Measurements from ENCODE around the gene TMEM91.

The TMEM91 gene

GRCh38 chr19:41352609-41353465, 23.5 kb upstream of the TMEM91 start:
- peaks cover 0 to 18% of the 10 kb centered on the region in 2 donors for H3K27me3 ChIP-seq (ENCODE audit: control insufficient read depth in 2 of 2, insufficient read depth in 2 of 2, low read length in 2 of 2)
- peak overlapping the region; percentile 67 to 77 for H3K9ac ChIP-seq (ENCODE audit: low read depth in 1 of 2, low read length in 2 of 2)
- no peaks in the 10 kb centered on the region for H3K36me3 ChIP-seq (ENCODE audit: control insufficient read depth in 2 of 2, insufficient read depth in 2 of 2, low read length in 2 of 2)
- H3K4me1 ChIP-seq (ENCODE audit: control insufficient read depth in 2 of 2, insufficient read depth in 2 of 2, low read length in 2 of 2) = peaks cover 19 to 20% of the 10 kb centered on the region in 2 donors
- H3K4me3 ChIP-seq (ENCODE audit: low read length in 2 of 2) = peak overlapping the region; percentile 66 to 80
- no peaks in the 10 kb centered on the region for H3K9me3 ChIP-seq (ENCODE audit: control insufficient read depth in 2 of 2, low read length in 2 of 2)
- peak overlapping the region; percentile 77 for H3K27ac ChIP-seq (ENCODE audit: low read depth in 2 of 2, low read length in 2 of 2)

- no peaks in the 10 kb centered on the region for H3K9me3 ChIP-seq (ENCODE audit: control insufficient read depth in 2 of 2, low read length in 2 of 2)
- peak within 1 kb of the TSS; percentile 67 to 77 for H3K9ac ChIP-seq (ENCODE audit: low read depth in 1 of 2, low read length in 2 of 2)
- H3K4me1 ChIP-seq (ENCODE audit: control insufficient read depth in 2 of 2, insufficient read depth in 2 of 2, low read length in 2 of 2) = peaks cover 19 to 20% of the 10 kb centered on the region in 2 donors
- peak within 1 kb of the TSS; percentile 66 to 80 for H3K4me3 ChIP-seq (ENCODE audit: low read length in 2 of 2)
- peak within 1 kb of the TSS; percentile 77 for H3K27ac ChIP-seq (ENCODE audit: low read depth in 2 of 2, low read length in 2 of 2)
- peaks cover 0 to 18% of the 10 kb centered on the region in 2 donors for H3K27me3 ChIP-seq (ENCODE audit: control insufficient read depth in 2 of 2, insufficient read depth in 2 of 2, low read length in 2 of 2)
- H3K36me3 ChIP-seq (ENCODE audit: control insufficient read depth in 2 of 2, insufficient read depth in 2 of 2, low read length in 2 of 2) = no peaks in the 10 kb centered on the region
These were observed 22.6 kb upstream of the TMEM91 start, which contains the start of gene TGFB1 for GRCh38 chr19:41353466-41354342. Gene TGFB1 (minus strand): TSS chr19:41353922. CDS start chr19:41353044, 878 bp downstream.

GRCh38 chr19:41354343-41354953, 21.9 kb upstream of the TMEM91 start:
- Histone ChIP-seq H3K27me3 (ENCODE audit: control insufficient read depth in 2 of 2, insufficient read depth in 2 of 2, low read length in 2 of 2) (peaks cover 0 to 18% of the 10 kb centered on the region in 2 donors), H3K36me3 (ENCODE audit: control insufficient read depth in 2 of 2, insufficient read depth in 2 of 2, low read length in 2 of 2) (no peaks in the 10 kb centered on the region), H3K4me1 (ENCODE audit: control insufficient read depth in 2 of 2, insufficient read depth in 2 of 2, low read length in 2 of 2) (peaks cover 19 to 20% of the 10 kb centered on the region in 2 donors), H3K9ac (ENCODE audit: low read depth in 1 of 2, low read length in 2 of 2) (peak overlapping the region in 1 of 2 donors; percentile 55), H3K9me3 (ENCODE audit: control insufficient read depth in 2 of 2, low read length in 2 of 2) (no peaks in the 10 kb centered on the region), H3K27ac (ENCODE audit: low read depth in 2 of 2, low read length in 2 of 2) (peak overlapping the region in 1 of 2 donors; percentile 77), H3K4me3 (ENCODE audit: low read length in 2 of 2) (peak overlapping the region; percentile 20 to 51)

- H3K9ac ChIP-seq (ENCODE audit: low read depth in 1 of 2, low read length in 2 of 2) = no peak overlapping the region
- H3K36me3 ChIP-seq (ENCODE audit: control insufficient read depth in 2 of 2, insufficient read depth in 2 of 2, low read length in 2 of 2) = no peaks in the 10 kb centered on the region
- H3K9me3 ChIP-seq (ENCODE audit: control insufficient read depth in 2 of 2, low read length in 2 of 2) = no peaks in the 10 kb centered on the region
- H3K27me3 ChIP-seq (ENCODE audit: control insufficient read depth in 2 of 2, insufficient read depth in 2 of 2, low read length in 2 of 2) = peaks cover 0 to 18% of the 10 kb centered on the region in 2 donors
- peaks cover 19 to 20% of the 10 kb centered on the region in 2 donors for H3K4me1 ChIP-seq (ENCODE audit: control insufficient read depth in 2 of 2, insufficient read depth in 2 of 2, low read length in 2 of 2)
- no peak overlapping the region for H3K27ac ChIP-seq (ENCODE audit: low read depth in 2 of 2, low read length in 2 of 2)
- no peak overlapping the region for H3K4me3 ChIP-seq (ENCODE audit: low read length in 2 of 2)
These were observed 21.3 kb upstream of the TMEM91 start for GRCh38 chr19:41355035-41355434.

GRCh38 chr19:41355802-41356201, 20.5 kb upstream of the TMEM91 start:
- Histone ChIP-seq H3K4me3 (ENCODE audit: low read length in 2 of 2) (no peak overlapping the region), H3K27me3 (ENCODE audit: control insufficient read depth in 2 of 2, insufficient read depth in 2 of 2, low read length in 2 of 2) (peaks cover 0 to 17% of the 10 kb centered on the region in 2 donors), H3K9me3 (ENCODE audit: control insufficient read depth in 2 of 2, low read length in 2 of 2) (no peaks in the 10 kb centered on the region), H3K4me1 (ENCODE audit: control insufficient read depth in 2 of 2, insufficient read depth in 2 of 2, low read length in 2 of 2) (peaks cover 15 to 18% of the 10 kb centered on the region in 2 donors), H3K27ac (ENCODE audit: low read depth in 2 of 2, low read length in 2 of 2) (no peak overlapping the region), H3K9ac (ENCODE audit: low read depth in 1 of 2, low read length in 2 of 2) (no peak overlapping the region), H3K36me3 (ENCODE audit: control insufficient read depth in 2 of 2, insufficient read depth in 2 of 2, low read length in 2 of 2) (no peaks in the 10 kb centered on the region)

GRCh38 chr19:41356984-41357739, 19.2 kb upstream of the TMEM91 start:
- peaks cover 8 to 10% of the 10 kb centered on the region in 2 donors for H3K4me1 ChIP-seq (ENCODE audit: control insufficient read depth in 2 of 2, insufficient read depth in 2 of 2, low read length in 2 of 2)
- no peak overlapping the region for H3K9ac ChIP-seq (ENCODE audit: low read depth in 1 of 2, low read length in 2 of 2)
- H3K4me3 ChIP-seq (ENCODE audit: low read length in 2 of 2) = no peak overlapping the region
- no peaks in the 10 kb centered on the region for H3K9me3 ChIP-seq (ENCODE audit: control insufficient read depth in 2 of 2, low read length in 2 of 2)
- H3K27ac ChIP-seq (ENCODE audit: low read depth in 2 of 2, low read length in 2 of 2) = peak overlapping the region in 1 of 2 donors; percentile 32
- H3K27me3 ChIP-seq (ENCODE audit: control insufficient read depth in 2 of 2, insufficient read depth in 2 of 2, low read length in 2 of 2) = peaks cover 0 to 8% of the 10 kb centered on the region in 2 donors
- no peaks in the 10 kb centered on the region for H3K36me3 ChIP-seq (ENCODE audit: control insufficient read depth in 2 of 2, insufficient read depth in 2 of 2, low read length in 2 of 2)

GRCh38 chr19:41357746-41358145, 18.6 kb upstream of the TMEM91 start:
- Histone ChIP-seq H3K9ac (ENCODE audit: low read depth in 1 of 2, low read length in 2 of 2) (no peak overlapping the region), H3K4me3 (ENCODE audit: low read length in 2 of 2) (no peak overlapping the region), H3K27ac (ENCODE audit: low read depth in 2 of 2, low read length in 2 of 2) (no peak overlapping the region), H3K27me3 (ENCODE audit: control insufficient read depth in 2 of 2, insufficient read depth in 2 of 2, low read length in 2 of 2) (peaks cover 0 to 4% of the 10 kb centered on the region in 2 donors), H3K9me3 (ENCODE audit: control insufficient read depth in 2 of 2, low read length in 2 of 2) (no peaks in the 10 kb centered on the region), H3K36me3 (ENCODE audit: control insufficient read depth in 2 of 2, insufficient read depth in 2 of 2, low read length in 2 of 2) (no peaks in the 10 kb centered on the region), H3K4me1 (ENCODE audit: control insufficient read depth in 2 of 2, insufficient read depth in 2 of 2, low read length in 2 of 2) (peaks cover 11 to 14% of the 10 kb centered on the region in 2 donors)

- Histone ChIP-seq H3K4me3 (ENCODE audit: low read length in 2 of 2) (no peak overlapping the region), H3K4me1 (ENCODE audit: control insufficient read depth in 2 of 2, insufficient read depth in 2 of 2, low read length in 2 of 2) (peaks cover 14 to 17% of the 10 kb centered on the region in 2 donors), H3K27ac (ENCODE audit: low read depth in 2 of 2, low read length in 2 of 2) (no peak overlapping the region)
These were observed 16.6 kb upstream of the TMEM91 start for GRCh38 chr19:41359741-41360140.

GRCh38 chr19:41362143-41362847, 14.0 kb upstream of the TMEM91 start:
- Histone ChIP-seq H3K27ac (ENCODE audit: low read depth in 2 of 2, low read length in 2 of 2) (peak overlapping the region; percentile 99), H3K4me1 (ENCODE audit: control insufficient read depth in 2 of 2, insufficient read depth in 2 of 2, low read length in 2 of 2) (peaks cover 14 to 19% of the 10 kb centered on the region in 2 donors), H3K36me3 (ENCODE audit: control insufficient read depth in 2 of 2, insufficient read depth in 2 of 2, low read length in 2 of 2) (no peaks in the 10 kb centered on the region), H3K4me3 (ENCODE audit: low read length in 2 of 2) (peak overlapping the region in 1 of 2 donors; percentile 37), H3K9me3 (ENCODE audit: control insufficient read depth in 2 of 2, low read length in 2 of 2) (no peaks in the 10 kb centered on the region), H3K9ac (ENCODE audit: low read depth in 1 of 2, low read length in 2 of 2) (peak overlapping the region; percentile 10 to 44), H3K27me3 (ENCODE audit: control insufficient read depth in 2 of 2, insufficient read depth in 2 of 2, low read length in 2 of 2) (no peaks in the 10 kb centered on the region)

More at GRCh38 chr19:41359741-41360140, 16.6 kb upstream of the TMEM91 start:
- Histone ChIP-seq H3K9me3 (ENCODE audit: control insufficient read depth in 2 of 2, low read length in 2 of 2) (no peaks in the 10 kb centered on the region), H3K9ac (ENCODE audit: low read depth in 1 of 2, low read length in 2 of 2) (no peak overlapping the region), H3K36me3 (ENCODE audit: control insufficient read depth in 2 of 2, insufficient read depth in 2 of 2, low read length in 2 of 2) (no peaks in the 10 kb centered on the region), H3K27me3 (ENCODE audit: control insufficient read depth in 2 of 2, insufficient read depth in 2 of 2, low read length in 2 of 2) (no peaks in the 10 kb centered on the region)
